Stomach (tissue), 4 donors: ENCODE measurements around the gene CFAP53.

ENCODE experiments used
- CTCF ChIP-seq, 7 experiments: fragments of 450-650 bp in 4 of 7; fragments of 200-600 bp in 3 of 7; sonication (generic) in 3 of 7; IDR thresholded peaks; one replicate each; pipeline ENCODE4 v1.5.1; 2016 to 2019; ENCODE audit warnings: antibody characterized with exemption in 7 of 7, control low read depth in 2 of 7, mild to moderate bottlenecking in 1 of 7
- EP300 ChIP-seq: sonication (generic); formaldehyde crosslinking; IDR thresholded peaks from one replicate; pipeline ENCODE4 v1.6.1; 2017; ENCODE audit warnings: antibody characterized with exemption
- POLR2A ChIP-seq, 4 donors: fragments of 450-650 bp; IDR thresholded peaks; one replicate each; pipeline ENCODE4 v1.6.1; 2016; ENCODE audit warnings: antibody characterized with exemption in 4 of 4, control low read depth in 2 of 4, mild to moderate bottlenecking in 1 of 4, moderate library complexity in 1 of 4
- POLR2AphosphoS5 ChIP-seq, 3 donors: sonication (generic); formaldehyde crosslinking; IDR thresholded peaks; one replicate each; pipeline ENCODE4 v1.6.1; 2016; ENCODE audit warnings: antibody characterized with exemption in 3 of 3

DNA sequence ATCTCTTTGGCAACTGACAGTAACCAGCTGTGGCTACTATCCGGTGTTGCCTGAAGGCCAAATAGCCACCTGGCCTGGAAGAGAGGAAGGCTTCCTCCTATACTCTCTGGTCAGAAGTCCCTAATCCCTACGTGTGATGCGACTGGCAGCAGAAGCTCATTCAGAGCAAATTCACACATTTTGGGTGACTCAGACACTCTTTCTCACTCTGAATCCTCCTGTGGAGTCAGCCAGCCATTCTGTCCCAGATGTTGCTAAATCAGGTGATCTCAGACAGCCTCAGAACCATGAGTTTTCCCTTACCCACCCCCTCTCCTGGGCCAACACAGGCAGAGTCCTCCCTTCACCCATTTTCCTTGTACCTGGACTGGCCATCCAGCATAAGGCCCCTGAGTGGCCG, 34.7 kb downstream of the CFAP53 start:
- TF ChIP-seq POLR2AphosphoS5 (IDR thresholded peaks at IDR 0.05), result no peak
- no peak for TF ChIP-seq POLR2A (IDR thresholded peaks at IDR 0.05)
- no peak for TF ChIP-seq CTCF (IDR thresholded peaks at IDR 0.05)
- TF ChIP-seq EP300, result no peak
